NCI-H82 (cell line): Measurements from ENCODE around the gene FRMD8.
A peak's percentile ranks its signal among the peaks of the same experiment; 100 is the strongest.

ENCODE experiments used
- DNase-seq: peaks from one replicate; lab custom pipeline; 2025; lab: John Stamatoyannopoulos, UW

The FRMD8 gene

GRCh38 chr11:65376138-65376713 lies 10.2 kb upstream of the FRMD8 start:
- no peak for DNase-seq

DNA sequence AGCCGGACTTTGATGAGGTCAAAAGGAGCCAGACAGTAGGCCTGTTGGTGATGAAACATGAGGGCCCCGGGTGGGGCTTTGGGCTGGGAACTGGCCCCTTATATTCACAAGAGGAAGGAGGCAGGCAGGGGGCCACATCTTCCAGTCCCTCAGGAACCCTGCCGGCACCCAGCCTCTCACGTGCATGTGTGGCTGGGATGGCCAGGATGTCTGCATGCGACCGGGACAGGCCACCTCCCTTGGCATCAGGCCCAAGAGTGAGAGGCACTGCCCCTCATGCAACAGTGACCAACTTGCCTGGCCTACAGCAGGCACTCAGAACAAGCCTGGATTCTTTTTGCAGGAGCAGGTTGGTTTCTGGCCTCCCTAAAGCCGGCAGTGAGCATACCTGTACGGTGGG lies 9.4 kb upstream of the FRMD8 start:
- no peak for DNase-seq

DNA sequence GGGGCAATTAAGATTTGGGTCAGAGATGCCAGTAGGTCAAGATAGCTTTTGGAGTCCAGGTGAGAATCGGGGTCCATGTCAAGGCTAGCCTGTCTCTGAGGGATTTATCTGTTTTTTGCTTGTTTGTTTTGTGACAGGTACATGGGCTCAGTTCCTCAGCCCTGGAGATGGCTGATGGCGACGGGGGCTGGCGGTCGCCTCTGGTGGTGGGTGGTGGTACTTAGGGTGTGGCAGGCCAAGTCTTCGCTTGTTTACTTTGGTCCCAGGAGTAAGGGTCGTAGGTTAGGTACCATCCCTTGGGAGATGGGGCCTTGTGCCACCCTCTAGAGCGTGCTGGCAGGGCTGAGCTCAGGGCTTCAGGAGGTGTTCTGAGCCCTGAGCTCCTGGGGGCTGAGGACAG lies 8.7 kb upstream of the FRMD8 start:
- no peak for DNase-seq

- DNase-seq: no peak
Observed at GRCh38 chr11:65378208-65378927, 8.1 kb upstream of the FRMD8 start.

GRCh38 chr11:65378928-65379638 lies 7.4 kb upstream of the FRMD8 start:
- no peak for DNase-seq

- no peak for DNase-seq
Observed at GRCh38 chr11:65379698-65380459, 6.6 kb upstream of the FRMD8 start.

DNA sequence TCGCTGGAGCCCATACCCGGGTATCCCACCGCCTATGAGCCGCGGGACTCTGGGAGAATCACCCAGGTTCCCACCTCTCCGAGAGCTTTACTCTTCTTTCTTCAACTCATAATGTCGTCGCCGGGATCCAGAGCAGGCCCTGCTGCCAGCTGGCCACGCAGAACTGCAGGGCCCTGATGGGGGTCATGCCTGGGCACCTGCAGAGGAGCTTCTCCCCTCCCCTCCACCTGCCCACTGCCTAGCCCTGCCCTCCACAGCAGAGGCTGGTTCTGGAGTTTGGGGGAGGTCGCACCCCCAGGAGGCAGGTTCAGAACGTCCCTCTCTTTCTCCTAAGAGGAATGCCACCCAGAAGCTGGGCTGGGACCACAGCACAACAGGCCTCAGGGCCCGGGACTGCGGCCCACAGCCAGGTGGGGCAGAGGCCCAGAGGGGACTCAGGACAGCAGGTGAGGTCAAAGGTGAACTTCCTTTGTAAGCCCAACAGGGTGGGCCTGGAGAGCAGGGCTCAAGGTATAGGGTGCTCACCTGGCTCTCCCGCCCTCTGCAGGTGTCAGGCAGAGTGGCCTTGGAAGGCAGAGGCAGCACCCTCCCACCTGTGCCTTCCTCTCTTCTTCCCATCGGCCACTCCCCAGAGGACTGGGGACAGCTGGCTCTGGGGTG lies 5.8 kb upstream of the FRMD8 start:
- DNase-seq: no peak

DNA sequence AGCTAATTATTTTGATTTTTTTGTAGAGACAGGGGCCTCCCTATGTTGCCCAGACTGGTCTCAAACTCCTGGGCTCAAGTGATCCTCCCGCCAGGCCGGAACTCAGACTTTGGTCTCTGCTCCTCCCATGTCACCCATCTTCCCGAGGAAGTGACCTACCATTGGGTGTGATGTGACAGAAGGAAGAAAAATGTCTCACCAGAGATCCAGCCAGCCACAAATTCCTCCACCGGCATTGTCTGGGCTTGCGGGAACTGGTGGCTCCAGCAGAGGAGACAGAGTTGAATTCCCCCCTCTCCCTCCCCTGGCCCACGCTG lies 4.8 kb upstream of the FRMD8 start:
- DNase-seq: no peak

DNA sequence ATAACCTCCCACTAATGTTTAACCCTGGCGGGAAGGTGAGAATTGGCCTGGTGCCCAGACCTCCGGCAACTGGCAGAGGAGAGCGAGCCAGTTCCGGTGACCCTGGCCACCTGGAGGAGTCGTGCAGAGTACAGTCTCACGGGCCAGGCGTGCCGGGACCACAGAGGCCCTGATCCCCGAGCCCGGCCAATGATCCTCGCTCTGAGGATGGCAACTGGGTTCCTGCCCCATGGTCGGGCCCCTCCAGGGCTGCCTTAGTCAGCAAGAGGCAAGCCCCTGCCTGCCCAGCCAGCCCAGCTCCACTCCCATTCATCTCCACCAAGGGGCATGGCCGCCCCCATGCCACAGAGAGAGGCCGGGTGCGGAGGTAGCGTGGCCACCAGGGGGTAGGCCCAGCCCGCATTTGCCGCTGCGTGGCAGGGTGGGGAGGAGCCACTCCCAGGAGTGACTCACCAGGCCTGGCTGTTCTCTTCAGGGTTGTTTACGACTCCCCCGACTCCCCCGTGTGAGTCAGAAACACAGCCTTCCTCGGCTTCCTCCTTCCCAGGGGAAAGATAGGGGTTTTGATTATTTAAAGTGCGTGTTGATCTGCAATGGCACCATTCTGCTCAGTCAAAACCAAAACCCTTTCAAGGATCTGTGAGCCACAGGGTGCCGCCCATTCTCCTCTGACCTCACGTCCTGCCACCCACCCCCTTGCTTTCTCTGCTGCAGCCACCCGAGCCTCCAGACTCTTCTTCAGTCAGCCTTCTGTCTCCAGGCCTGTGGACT lies 4.2 kb upstream of the FRMD8 start, which contains the start of gene SLC25A45:
Gene SLC25A45 (minus strand): TSS at position 614 of the 771 bp plus-strand sequence. CDS start 695 bp downstream, outside the sequence.
- DNase-seq: peak; percentile 79

GRCh38 chr11:65382804-65383368 lies 3.6 kb upstream of the FRMD8 start:
- DNase-seq: no peak

DNA sequence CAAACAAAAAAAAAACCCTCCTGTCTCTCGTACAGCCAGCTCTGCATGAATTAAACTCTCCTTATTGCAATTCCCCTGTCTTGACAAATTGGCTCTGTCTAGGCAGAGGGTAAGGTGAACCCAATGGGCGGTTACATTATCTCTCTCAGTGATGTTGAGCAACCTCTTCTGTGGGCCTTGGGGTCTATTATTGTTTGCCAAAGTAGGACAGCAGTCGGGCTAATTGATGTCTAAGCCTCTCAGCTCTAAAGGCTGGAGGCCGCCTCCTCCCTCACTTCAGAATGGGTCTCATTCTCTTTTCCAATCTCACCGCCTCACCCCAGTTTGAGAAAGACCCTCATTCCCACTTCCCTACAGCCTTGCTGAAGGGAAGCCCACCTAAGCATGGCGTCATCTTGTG lies 2.7 kb upstream of the FRMD8 start:
- no peak for DNase-seq

DNA sequence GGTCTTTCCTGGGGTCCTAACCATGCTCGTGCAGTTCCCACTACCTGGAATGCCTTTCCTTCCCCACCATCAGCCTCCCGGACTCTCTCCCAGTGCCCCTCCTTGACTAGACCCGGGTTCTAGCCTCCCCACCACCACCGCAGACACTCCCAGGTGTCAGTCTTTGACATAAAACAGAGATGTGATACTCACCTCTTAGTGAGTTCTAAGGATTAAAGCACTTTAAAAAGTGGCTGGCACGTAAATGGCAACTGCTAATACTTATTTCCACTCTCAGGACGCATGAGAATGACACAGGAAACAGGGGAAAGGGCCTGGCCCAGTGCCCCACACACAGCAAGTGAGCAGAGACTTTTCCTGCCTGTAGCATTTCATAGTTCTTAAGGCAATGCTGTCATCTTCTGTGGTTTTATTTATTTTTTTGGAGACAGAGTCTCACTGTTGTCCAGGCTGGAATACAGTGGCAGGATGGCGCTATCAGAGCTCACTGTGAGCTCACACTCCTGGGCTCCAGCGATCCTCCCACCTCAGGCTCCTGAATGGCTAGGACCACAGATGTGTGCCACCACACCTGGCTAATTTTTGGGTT lies 2.0 kb upstream of the FRMD8 start:
- DNase-seq: no peak

DNA sequence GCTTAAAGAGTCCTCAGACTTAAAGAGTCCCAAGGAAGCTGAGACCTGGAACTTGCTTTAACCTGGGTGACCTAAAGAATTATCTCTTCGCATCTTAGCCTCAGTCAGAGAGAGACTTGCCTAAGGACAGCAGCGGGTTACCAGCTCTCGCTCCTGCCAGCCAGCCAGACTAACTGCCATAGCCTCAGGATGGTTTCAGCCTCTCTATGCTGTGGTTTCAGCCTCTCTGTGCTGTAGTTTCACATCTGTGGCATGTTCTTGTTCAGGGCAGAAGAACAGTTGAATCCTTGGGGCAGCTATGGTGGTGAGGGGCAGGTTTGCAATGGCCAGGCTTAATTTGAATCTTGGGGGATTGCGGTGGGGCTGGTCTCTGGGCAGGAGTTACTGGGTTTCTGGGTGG lies 2.3 kb downstream of the FRMD8 start:
- DNase-seq: no peak

- no peak for DNase-seq
Observed at GRCh38 chr11:65389294-65389980, 3.0 kb downstream of the FRMD8 start.

DNA sequence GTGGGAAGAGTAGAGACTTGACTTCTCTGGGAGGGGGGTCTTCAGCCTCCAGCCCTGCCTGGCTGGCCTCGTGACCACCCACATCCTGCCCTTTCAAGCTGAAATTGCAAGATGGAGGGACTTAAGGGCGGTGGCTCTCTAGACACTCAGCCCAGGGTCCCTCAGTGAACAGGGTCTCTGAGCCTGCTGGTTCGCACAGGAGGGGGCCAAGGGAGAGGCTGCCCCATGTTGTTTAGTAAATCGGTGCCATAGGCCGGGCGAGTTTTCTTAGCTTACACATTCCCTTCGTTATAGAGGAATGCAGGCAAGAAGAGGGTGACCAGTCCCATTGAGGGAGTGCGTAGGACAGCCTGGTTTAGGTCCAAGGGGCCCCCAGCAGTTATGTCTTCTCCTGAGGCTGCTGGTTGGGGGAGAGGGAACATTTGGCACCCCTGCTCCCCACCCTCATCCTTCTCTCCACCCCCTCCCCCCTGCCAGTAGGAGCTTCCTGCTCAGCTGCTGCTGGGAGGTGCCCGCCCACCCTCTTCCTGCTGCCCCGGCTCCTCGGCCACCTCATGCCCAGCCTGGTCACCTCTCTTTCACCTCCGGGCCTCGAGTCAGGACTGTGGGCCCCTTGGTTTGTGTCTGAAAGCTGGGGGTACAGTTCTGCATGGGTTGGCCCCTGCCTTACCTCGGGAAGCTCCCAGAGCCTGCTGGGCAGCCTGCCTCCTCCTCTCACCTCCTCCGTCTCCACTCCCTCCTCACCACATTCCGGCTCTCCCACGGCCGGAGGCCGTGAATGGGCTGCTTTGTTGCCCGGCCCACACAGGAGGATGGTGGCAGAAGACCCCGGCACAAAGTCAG lies 3.9 kb downstream of the FRMD8 start:
- DNase-seq: no peak

DNA sequence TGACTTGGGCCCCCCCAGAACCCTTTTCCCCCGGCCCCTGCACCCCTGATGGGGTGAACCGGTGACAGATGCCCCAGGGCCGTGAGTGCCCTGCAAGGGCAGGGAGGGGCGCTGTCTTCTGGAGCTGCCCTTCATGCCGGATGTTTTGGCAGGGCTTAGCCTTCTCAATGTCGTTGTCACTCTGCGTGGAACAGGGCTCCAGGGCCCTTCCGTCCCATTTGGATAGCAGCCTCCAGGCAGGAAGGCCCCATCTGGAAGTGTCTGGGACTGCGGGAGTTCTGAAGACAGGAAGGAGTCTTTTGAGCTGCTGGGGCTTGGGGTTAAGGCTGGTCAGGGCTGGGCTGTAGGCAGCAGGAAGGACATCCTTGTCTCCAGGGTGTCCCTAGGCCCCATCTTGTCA lies 4.6 kb downstream of the FRMD8 start:
- no peak for DNase-seq

DNA sequence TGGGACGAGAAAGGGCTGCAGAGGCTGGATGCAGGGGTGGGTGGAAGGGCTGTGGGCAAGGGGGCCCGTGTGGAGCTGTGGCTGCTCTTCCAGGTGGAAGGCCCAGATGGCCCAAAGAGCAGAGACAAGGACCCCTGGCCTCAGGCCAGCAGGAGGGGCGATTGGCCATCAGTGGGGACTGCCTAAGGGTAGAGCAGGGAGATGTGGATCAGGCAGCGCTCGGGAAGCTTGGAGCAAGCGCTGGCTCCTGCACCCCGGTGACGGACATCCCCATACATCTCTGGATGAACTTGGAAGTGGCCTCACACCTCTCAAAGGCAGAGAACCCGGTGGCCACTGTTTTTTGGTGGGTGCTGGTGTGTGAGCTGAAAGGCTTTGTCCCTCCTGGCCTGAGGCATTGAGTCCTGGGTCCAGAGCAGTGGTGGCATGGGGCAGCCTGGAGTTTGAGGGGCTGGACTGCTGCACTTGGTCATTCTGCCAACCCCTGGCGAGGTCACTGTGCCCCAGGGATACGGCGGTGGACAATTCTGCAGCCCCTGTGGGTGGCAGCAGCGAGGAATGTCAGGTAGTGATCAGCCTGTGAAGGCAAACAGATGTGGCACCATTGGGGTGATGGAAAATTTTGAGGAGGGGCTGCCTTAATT lies 5.9 kb downstream of the FRMD8 start:
- DNase-seq: no peak

DNA sequence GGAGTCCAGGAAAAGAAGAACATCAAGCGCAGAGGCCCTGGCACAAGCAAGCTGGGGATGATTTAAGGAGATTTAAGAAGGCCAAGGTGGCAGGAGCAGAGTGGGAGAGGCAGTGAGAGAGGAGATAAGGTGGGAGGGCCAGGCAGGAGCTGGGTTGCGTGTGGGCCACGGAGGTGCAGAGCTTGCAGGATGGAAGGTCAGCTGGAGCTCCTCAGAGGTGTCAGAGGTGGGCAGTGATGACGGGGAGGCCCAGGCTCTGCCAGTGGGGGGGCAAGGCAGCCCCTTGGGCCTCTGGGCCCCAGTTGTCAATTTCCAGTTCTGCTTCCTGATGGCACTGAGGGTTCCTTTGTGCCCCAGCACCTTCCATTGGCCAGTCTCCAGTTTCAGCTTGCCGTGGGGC lies 6.5 kb downstream of the FRMD8 start:
- no peak for DNase-seq
